Loucy (cell line): ENCODE results near the gene XIST.

Experiments used
- H2AFZ ChIP-seq: fragments of 200-600 bp; sonication (generic); 2 replicates; pipeline ENCODE4 v1.6.0; 2016; ENCODE audit warnings: antibody characterized with exemption, mild to moderate bottlenecking, low read length, moderate library complexity
- H3F3A ChIP-seq: fragments of 200-600 bp; 2 replicates; pipeline ENCODE4 v1.6.0; 2016; ENCODE audit warnings: antibody characterized with exemption, low read depth, mild to moderate bottlenecking
- H3K27me3 ChIP-seq: fragments of 200-600 bp; sonication (generic); 2 replicates; pipeline ENCODE4 v1.6.1; 2014; ENCODE audit warnings: low read length, mild to moderate bottlenecking; ENCODE audit not compliant: insufficient read depth, poor library complexity, severe bottlenecking
- H3K36me3 ChIP-seq: fragments of 200-600 bp; sonication (generic); 2 replicates; pipeline ENCODE4 v1.6.1; 2016; ENCODE audit warnings: low read length; ENCODE audit not compliant: insufficient read depth
- H3K4me1 ChIP-seq: fragments of 200-600 bp; sonication (generic); 2 replicates; pipeline ENCODE4 v1.5.1; 2014; ENCODE audit warnings: low read length, mild to moderate bottlenecking; ENCODE audit not compliant: insufficient read depth, poor library complexity, severe bottlenecking
- H3K4me2 ChIP-seq: fragments of 200-600 bp; sonication (generic); 2 replicates; pipeline ENCODE4 v1.6.0; 2014; ENCODE audit warnings: antibody characterized with exemption, low read length, low read depth, mild to moderate bottlenecking; ENCODE audit not compliant: poor library complexity, severe bottlenecking
- H3K4me3 ChIP-seq: fragments of 200-600 bp; sonication (generic); 2 replicates; pipeline ENCODE4 v1.5.1; 2014; ENCODE audit warnings: low read length, mild to moderate bottlenecking, mixed read lengths; ENCODE audit not compliant: poor library complexity, severe bottlenecking
- H3K79me2 ChIP-seq: fragments of 200-600 bp; sonication (generic); 2 replicates; pipeline ENCODE4 v1.6.1; 2014; ENCODE audit warnings: low read length; ENCODE audit not compliant: insufficient read depth
- H3K9ac ChIP-seq: fragments of 200-600 bp; sonication (generic); 2 replicates; pipeline ENCODE4 v1.6.0; 2014; ENCODE audit warnings: mild to moderate bottlenecking, low read depth, low read length, moderate library complexity; ENCODE audit not compliant: poor library complexity, severe bottlenecking
- H3K9me2 ChIP-seq: fragments of 200-600 bp; sonication (generic); replicated peaks from 2 replicates; pipeline ENCODE4 v1.6.1; 2016; ENCODE audit warnings: low read depth, low read length, mixed read lengths
- H3K9me3 ChIP-seq: fragments of 200-600 bp; sonication (generic); 2 replicates; pipeline ENCODE4 v1.6.1; 2014; ENCODE audit warnings: mild to moderate bottlenecking, antibody characterized with exemption, low read length, low read depth; ENCODE audit not compliant: insufficient read depth
- H4K20me1 ChIP-seq: fragments of 200-600 bp; sonication (generic); 2 replicates; pipeline ENCODE4 v1.6.0; 2014; ENCODE audit warnings: antibody characterized with exemption, low read length, mild to moderate bottlenecking; ENCODE audit not compliant: insufficient read depth, poor library complexity, severe bottlenecking
- CTCF ChIP-seq: fragments of 200-600 bp; sonication (generic); conservative IDR thresholded peaks from 2 replicates; pipeline ENCODE4 v1.5.1; 2014; ENCODE audit warnings: mild to moderate bottlenecking, antibody characterized with exemption, low read length
- EZH2phosphoT487 ChIP-seq: fragments of 200-600 bp; IDR thresholded peaks from 2 replicates; pipeline ENCODE4 v1.6.1; 2018; ENCODE audit warnings: antibody characterized with exemption, mild to moderate bottlenecking, moderate library complexity, borderline replicate concordance

XIST gene

GRCh38 chrX:73825569-73825968 is 26.9 kb downstream of the XIST start:
- H3K4me1 ChIP-seq: no peaks in the 10 kb centered on the region
- no peak overlapping the region for H2AFZ ChIP-seq
- no peaks in the 10 kb centered on the region for H4K20me1 ChIP-seq
- H3F3A ChIP-seq: no peaks in the 10 kb centered on the region
- no peak overlapping the region for H3K4me2 ChIP-seq
- H3K79me2 ChIP-seq: no peaks in the 10 kb centered on the region
- no peaks in the 10 kb centered on the region for H3K9me2 ChIP-seq
- TF ChIP-seq CTCF: no peak
- TF ChIP-seq EZH2phosphoT487: no peak
- H3K9me3 ChIP-seq: no peaks in the 10 kb centered on the region
- no peaks in the 10 kb centered on the region for H3K36me3 ChIP-seq
- H3K9ac ChIP-seq: no peak overlapping the region
- no peaks in the 10 kb centered on the region for H3K27me3 ChIP-seq
- no peak overlapping the region for H3K4me3 ChIP-seq

GRCh38 chrX:73823473-73824004 is 29.0 kb downstream of the XIST start:
- Histone ChIP-seq H3K36me3 (no peaks in the 10 kb centered on the region), H3K9me2 (no peaks in the 10 kb centered on the region), H4K20me1 (no peaks in the 10 kb centered on the region), H3K9me3 (no peaks in the 10 kb centered on the region), H3K4me2 (no peak overlapping the region), H3F3A (no peaks in the 10 kb centered on the region), H3K79me2 (no peaks in the 10 kb centered on the region), H3K9ac (no peak overlapping the region), H3K27me3 (no peaks in the 10 kb centered on the region), H3K4me3 (no peak overlapping the region), H2AFZ (no peak overlapping the region), H3K4me1 (no peaks in the 10 kb centered on the region)
- no peak for TF ChIP-seq CTCF
- no peak for TF ChIP-seq EZH2phosphoT487

GRCh38 chrX:73822775-73823174 is 29.7 kb downstream of the XIST start:
- Histone ChIP-seq H2AFZ (no peak overlapping the region), H3K4me3 (no peak overlapping the region), H3K9me3 (no peaks in the 10 kb centered on the region), H3K36me3 (no peaks in the 10 kb centered on the region), H3K27me3 (no peaks in the 10 kb centered on the region), H3K9ac (no peak overlapping the region), H4K20me1 (no peaks in the 10 kb centered on the region), H3K4me1 (no peaks in the 10 kb centered on the region), H3F3A (no peaks in the 10 kb centered on the region), H3K79me2 (no peaks in the 10 kb centered on the region), H3K4me2 (no peak overlapping the region), H3K9me2 (no peaks in the 10 kb centered on the region)
- no peak for TF ChIP-seq EZH2phosphoT487
- TF ChIP-seq CTCF: no peak
